ENCODE data around the gene AGMAT.

AGMAT gene

GRCh38 chr1:15584489-15585363, at the start of gene AGMAT:
TSS of gene AGMAT (minus strand) at chr1:15585051. CDS start at chr1:15584967, 84 bp downstream.
- DNase-seq (ENCODE audit: low read depth) = peak; percentile 25

GRCh38 chr1:15633756-15634420, 49.0 kb upstream of the AGMAT start:
- no peak for DNase-seq (ENCODE audit: low read depth)

DNA sequence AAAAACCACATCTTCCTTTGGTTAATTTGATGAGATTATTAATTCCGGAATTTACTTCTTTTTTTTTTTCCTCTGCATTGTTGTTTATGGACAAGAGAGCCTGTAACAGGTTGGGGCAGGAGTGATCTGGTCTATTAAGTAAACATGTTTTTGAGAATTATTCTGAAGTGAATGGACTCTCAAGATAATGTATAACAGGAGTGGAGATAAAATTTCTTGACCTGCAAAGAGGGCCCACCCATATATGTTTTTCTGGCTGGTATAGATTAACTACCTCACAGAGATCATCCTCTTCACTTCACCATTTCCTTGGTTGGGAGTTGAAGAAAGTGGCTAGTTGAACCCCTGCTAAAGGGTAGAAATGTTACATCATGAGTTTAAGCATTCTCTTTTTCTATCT, 43.2 kb upstream of the AGMAT start:
- DNase-seq (ENCODE audit: low read depth) = no peak

DNA sequence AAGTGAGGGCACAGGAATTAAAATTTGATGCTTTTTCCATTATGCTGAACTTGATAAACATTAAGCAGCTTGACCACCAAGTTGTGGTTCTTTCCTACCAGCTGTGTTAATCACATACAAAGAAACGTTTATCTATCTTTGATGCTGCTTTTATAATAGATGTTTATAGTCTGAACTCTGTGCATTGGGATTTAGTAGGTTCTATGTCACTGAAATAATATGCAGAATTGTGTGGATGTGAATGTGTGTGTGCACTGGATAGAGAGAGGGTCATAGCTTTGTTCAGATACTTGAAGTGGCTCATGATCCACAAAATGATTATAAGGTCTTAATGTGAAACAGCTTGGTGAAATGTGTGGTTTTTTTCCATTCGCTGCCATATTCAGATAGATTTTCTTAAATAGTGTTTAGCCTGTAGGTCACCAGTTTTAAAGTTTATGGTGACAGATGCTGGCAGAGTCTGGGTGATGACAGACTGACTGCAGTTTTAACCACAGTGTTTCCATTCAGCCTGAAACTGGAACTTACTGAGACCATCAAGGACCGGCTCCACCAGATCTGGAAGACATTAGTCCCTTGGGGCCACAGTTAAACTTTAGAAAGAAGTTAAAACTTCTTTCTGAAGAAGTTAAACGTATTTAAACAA, 42.6 kb upstream of the AGMAT start:
- DNase-seq (ENCODE audit: low read depth) = no peak

- DNase-seq (ENCODE audit: low read depth) = no peak
Measured at GRCh38 chr1:15626269-15626950, 41.6 kb upstream of the AGMAT start.

GRCh38 chr1:15625056-15625917, 40.4 kb upstream of the AGMAT start:
- no peak for DNase-seq (ENCODE audit: low read depth)

DNA sequence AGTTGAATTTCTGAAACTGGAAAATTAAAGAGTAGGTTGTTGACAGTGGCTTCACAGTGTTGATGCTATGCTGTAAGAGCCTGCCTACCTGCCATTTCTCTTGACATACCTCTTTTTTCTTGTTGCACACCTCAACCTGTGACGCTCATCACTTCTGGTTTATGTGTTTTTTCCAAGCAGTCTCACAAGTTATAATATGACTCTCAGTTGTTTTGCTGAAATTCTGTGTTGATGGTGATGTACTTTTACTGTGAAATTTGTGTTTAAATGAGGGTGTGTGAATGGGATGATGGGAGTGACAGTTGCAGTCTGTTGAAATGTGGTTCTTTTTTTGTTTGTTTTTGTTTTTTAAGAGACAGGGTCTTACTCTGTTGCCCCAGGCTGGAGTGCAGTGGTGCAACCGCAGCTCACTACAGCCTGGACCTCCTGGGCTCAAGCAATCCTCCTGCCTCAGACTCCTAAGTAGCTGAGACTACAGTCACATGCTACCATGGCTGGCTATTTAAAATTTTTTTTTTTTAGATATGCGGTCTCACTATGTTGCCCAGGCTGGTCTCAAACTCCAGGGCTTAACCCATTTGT, 39.4 kb upstream of the AGMAT start:
- DNase-seq (ENCODE audit: low read depth) = no peak

DNA sequence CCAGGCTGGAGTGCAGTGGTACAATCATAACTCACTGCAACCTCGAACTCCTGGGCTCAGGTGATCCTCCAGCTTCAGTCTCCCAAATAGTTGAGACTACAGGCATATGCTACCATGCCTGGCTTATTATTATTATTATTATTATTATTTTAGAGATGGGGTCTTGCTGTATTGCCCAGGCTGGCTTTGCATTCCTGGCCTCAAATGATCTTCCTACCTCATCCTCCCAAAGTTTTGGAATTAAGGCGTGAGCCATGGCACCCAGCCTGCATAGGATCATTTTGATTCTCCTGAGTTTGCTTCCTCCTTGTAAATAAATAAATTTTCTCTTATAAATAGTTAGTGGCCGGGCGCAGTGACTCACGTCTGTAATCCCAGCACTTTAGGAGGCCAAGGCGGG, 38.6 kb upstream of the AGMAT start:
- no peak for DNase-seq (ENCODE audit: low read depth)

- DNase-seq (ENCODE audit: low read depth) = no peak
Measured at GRCh38 chr1:15622712-15623373, 38.0 kb upstream of the AGMAT start.

DNA sequence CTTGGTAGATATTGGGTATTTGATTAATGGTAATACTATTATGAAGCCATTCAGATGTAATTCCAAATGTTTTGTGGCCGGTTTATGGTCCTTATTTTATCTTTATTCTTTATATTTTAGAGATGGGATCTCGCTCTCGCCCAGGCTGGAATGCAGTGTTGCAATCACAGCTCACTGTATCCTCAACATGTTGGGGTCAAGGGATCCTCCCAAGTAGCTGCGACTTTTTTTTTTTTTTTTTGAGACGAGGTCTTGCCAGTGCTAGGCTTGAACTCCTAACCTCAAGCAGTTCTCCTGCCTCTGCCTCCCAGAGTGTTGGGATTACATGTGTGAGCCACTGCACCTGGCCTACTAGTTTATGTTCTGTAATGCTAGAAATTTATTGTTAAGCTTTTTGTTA, 37.1 kb upstream of the AGMAT start:
- DNase-seq (ENCODE audit: low read depth) = no peak

GRCh38 chr1:15620902-15621682, 36.2 kb upstream of the AGMAT start:
- no peak for DNase-seq (ENCODE audit: low read depth)

GRCh38 chr1:15620155-15620545, 35.3 kb upstream of the AGMAT start:
- DNase-seq (ENCODE audit: low read depth) = no peak

GRCh38 chr1:15618655-15619525, 34.0 kb upstream of the AGMAT start:
- no peak for DNase-seq (ENCODE audit: low read depth)

- DNase-seq (ENCODE audit: low read depth) = no peak
Measured at GRCh38 chr1:15618077-15618654, 33.3 kb upstream of the AGMAT start.

DNA sequence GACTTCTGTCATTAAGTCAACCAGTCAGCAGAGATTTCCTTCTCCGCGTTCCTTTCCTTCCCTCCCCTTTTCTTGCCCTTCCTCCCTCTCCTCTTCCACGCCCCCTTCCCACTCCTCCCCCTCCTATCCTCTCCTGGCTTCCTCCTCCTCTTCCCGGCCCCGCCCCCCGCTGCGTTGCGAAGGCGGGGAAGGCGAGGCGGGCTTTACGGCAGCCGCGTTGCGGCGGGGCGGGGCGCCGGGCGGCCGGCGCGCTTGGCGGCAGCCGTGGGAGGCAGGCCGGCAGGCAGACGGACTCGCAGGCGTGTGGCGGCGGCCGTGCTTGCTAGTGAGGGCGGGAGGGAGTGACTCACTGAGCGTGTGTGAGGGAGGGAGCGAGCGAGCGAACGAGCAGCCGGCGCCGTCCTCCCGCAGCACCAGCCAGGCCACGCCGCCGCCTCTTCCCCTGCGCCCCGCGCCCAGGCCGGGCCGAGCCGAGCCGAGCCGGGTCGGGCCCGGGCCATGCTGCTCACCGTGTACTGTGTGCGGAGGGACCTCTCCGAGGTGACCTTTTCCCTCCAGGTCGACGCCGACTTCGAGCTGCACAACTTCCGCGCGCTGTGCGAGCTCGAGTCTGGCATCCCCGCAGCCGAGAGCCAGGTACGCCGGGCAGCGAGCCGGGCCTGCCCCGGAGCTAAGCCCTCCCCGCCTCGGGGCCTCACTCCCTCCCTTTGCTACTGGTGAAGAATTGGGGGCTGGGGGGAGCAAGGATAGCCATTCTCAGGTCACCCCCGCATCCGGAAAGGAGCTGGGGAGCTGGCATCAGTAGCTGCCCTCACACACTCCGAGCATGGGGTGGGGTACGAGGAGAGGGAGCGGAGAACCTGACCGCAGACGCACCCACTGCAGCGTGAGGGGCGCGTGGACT, 32.6 kb upstream of the AGMAT start, which contains the start of gene DDI2:
DDI2 (plus strand) TSS at position 286 of the 904 bp plus-strand sequence; CDS start at position 499, 213 bp downstream.
- peak; percentile 91 for DNase-seq (ENCODE audit: low read depth)

- no peak for DNase-seq (ENCODE audit: low read depth)
Measured at GRCh38 chr1:15616373-15617172, 31.7 kb upstream of the AGMAT start.

All from activated T-helper 1 cell treated with Interleukin-2 at 50 U/mL for 16 hours (primary cell).